HG02884 (cell line): ENCODE results near the gene SOAT2.
"Not testable (repeated sequence)": the region's sequence is repeated elsewhere in the genome, so short reads cannot be mapped to it uniquely, and the experiment has no call there.

Experiments
- ATAC-seq: cut with Tn5 transposase; IDR thresholded peaks from one replicate; pipeline ENCODE4 v1.9.1; 2021; ENCODE audit warnings: mild to moderate bottlenecking, moderate library complexity; ENCODE audit not compliant: unreplicated experiment

Gene SOAT2

DNA sequence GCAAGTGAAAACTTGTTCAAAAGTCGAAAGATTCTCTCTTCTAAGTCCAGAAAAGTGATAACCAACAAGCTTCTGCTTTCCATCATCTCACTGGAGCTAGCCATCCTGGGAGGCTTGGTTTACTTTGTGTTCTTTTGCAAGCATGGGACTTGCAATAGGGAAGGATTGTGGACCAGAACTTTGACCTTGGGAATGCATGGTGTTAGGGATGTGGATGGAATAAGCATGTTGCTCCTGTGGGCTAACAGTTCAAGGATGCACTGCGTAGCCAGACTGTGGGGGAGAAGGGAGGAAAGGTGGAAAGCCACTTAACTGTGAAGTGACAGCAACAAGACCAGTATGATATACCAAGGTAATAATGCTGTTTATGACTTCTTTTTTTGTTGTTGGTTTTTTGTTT, 28.6 kb downstream of the SOAT2 start:
- no peak for ATAC-seq

GRCh38 chr12:53133722-53134121, 30.4 kb downstream of the SOAT2 start:
- no peak for ATAC-seq

DNA sequence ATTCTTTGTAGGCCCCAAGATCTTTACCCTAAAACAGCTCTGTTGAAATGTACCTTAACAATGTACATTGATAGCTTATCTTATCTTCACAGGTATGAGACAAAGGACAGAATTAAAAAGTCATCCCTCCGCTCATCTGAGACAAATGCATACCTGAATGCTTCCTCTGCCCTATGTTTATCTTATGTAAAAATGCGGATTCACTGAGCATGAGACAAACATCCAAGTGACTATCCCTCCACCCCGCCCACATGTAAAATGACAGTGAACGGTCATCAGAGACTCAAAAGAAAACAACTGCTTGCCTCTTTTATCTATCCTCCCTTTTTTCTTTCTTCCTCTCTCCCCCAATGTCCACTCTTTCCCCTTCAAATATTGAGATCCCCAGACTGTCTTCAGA, 40.1 kb downstream of the SOAT2 start:
- ATAC-seq, result no peak

- ATAC-seq, result no peak
Observed at GRCh38 chr12:53145383-53146260, 42.3 kb downstream of the SOAT2 start.

DNA sequence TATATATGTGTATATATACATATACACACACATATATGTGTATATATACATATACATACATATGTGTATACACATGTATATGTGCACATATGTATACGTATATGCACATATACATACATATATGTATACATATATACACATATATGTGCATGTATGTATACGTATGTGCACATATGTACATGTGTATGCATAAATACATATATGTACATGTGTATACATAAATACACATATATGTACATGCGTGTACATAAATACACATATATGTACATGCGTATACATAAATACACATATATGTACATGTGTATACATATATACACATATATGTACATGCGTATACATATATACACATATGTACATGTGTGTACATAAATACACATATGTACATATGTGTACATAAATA, 43.9 kb downstream of the SOAT2 start:
- no peak for ATAC-seq

GRCh38 chr12:53147653-53148052, 44.4 kb downstream of the SOAT2 start:
- ATAC-seq, result no peak

DNA sequence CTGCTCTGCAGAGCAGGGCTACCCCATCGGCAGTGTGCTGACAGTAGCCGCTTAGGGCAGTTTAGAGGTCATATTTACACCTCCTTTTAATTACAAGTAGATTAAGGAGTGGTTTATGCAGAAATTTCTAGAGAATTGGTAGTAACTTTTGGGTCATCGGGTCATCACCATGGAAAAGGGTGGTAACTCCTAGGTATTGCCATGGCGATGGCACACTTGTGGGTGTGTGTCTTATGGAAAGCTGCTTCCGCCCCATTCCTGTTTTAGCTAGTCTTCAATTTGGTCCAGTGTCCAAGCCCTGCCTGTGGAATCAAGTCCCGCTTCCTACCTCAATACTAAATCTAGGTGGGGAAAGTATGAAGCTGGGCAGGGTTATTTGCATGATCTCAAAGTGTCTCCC, 47.8 kb downstream of the SOAT2 start:
- ATAC-seq, result no peak

DNA sequence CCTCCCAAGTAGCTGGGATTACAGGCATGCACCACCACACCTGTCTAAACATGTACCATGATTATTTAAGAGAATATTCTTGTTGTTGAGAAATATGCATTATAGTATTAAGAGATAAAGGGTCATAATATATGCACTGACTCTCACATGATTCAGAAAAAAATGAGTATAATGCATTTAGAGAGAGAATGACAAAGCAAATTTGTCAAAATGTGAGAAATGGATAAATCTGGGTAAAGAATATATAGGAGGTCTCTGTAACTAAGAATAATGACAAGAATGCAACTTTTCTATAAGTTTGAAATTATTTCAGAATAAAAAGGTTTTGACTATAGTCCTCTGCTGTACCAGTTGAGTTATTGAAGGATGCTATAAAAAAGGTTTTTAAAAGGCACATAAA, 49.1 kb downstream of the SOAT2 start:
- no peak for ATAC-seq

- ATAC-seq, result no peak
Observed at GRCh38 chr12:53159195-53159839, 56.0 kb downstream of the SOAT2 start.

DNA sequence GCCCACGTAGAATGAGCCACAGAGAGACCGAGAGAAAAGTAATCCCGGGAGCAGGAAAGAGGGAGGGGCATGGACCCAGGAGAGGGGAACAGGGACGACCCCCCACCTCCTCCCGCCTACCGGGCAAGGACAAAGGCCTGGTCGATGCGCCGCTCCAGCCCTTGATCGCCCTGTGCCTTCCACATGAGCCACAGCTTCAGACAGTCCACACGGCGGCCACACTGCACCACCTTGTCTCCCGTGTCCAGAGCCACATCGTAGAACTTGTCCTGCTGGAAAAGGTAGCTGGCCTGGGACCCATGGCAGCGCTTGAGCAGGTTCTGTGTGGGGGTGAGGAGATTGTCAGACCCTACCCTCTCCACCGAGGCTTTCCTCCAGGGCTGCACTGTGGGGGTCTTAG, 56.7 kb downstream of the SOAT2 start:
- ATAC-seq, result no peak

DNA sequence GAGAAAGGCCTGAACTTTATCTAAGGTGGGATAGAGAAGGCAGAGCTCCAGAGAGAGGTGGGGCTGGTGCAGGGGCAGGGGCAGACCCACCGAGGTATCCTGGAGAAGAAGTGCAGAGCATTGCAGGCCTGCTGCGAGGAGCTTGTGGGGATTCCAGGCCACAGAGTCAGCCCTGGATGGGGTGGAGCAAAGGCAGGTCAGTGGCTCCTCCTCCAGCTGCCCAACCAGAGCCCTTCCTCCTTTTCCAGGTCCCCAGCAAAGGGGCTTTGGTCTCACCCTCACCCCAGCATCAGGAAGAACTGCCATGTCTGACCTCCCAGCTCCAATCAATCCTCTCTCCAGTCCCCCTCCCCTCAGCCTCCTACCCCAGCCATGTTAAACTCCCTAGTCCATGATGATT, 57.4 kb downstream of the SOAT2 start:
- no peak for ATAC-seq

- no peak for ATAC-seq
Observed at GRCh38 chr12:53161119-53161911, 58.0 kb downstream of the SOAT2 start.

DNA sequence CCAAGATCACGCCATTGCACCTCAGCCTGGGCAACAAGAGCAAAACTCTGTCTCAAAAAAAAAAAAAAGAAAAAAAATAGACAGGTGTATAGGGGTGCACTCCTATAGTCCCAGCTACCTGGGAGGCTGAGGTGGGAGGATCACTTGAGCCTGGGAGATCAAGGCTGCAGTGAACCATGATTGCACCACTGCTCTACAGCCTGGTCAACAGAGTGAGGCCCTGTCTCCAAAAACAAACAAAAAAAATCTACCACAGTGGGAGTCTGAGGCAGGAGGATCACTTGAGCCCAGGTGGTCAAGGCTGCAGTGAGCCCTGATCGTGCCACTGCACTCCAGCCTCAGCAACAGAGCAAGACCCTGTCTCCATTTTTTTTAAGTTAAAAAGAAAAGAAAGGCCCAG, 59.7 kb downstream of the SOAT2 start:
- ATAC-seq, result not testable (repeated sequence)

GRCh38 chr12:53166837-53167236, 63.6 kb downstream of the SOAT2 start:
- no peak for ATAC-seq

DNA sequence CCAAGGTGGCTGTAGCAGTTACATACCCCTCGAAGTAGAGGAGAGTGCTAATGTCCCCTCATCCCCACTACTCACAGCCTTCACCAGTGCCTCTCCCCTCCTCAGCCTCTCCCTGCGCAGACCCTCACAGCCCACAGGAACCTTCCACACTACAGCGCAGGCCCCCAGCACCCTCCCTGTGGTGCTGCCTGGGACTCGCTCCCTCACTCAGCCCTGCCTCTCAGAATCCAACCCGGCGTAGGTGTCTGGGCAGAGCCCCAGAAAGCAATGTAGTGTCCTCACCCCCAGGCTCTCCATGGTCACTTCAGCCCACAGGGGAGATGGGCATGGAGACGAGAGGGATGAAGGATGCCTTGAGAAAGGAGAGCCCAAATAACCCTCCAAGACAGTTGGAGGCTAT, 66.4 kb downstream of the SOAT2 start:
- ATAC-seq, result no peak

- no peak for ATAC-seq
Observed at GRCh38 chr12:53170215-53170614, 66.9 kb downstream of the SOAT2 start.

DNA sequence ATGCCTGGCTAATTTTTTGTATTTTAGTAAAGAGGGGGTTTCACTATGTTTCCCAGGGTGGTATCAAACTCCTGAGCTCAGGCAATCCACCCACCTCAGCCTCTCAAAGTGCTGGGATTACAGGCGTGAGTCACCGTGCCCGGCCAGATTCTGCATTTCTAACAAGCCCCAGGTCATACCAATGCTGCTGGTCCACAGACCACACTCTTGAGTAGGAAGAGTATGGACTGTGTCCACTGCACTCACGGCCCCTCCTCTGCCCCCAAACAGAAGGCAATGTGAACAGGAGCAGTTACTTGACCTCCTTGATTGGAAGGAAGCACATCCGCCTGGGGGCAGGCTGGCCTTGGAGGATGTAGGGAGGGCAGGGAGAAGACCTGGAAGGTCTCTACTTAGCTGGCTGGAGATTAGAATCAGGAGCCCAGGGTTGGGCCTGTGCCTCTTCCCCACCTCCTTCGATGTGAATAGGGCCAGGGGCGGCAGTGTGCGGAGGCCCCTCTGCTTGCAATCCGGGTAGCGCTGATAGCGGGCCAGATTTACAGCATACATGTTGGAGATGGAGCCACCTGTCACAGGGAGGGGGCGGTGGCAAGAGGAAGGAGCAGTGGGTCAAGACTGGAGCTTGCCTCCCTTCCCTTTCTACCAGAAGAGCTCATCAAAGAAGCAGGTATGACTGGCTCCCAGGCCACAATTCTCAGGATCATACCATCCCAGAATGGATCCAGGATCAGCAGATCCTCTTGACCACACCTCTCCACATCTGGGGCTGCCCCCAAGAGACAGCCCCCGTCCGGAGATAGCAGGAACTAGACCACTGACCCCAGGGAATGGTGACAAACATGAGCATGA, 67.8 kb downstream of the SOAT2 start:
- ATAC-seq, result no peak

- no peak for ATAC-seq
Observed at GRCh38 chr12:53171725-53172329, 68.5 kb downstream of the SOAT2 start.

DNA sequence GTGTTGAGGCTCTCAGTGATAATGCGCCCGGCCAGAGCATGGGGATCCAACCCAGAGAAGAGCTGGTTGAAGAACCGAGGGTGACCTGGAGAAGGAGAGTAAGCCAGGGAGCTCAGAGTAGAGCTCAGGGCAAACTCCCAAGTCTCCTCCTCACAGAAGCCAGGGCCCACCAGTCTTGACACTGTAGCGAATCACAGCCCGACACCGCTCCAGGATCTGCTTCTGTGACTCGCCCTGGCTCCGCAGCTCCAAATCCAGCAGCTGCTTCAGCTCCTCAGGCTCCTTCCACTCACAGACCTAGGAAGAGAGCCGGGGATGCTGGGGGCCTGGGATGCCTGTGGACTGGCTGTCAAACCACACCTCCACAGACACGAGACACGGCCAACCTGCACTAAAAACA, 69.1 kb downstream of the SOAT2 start:
- ATAC-seq, result no peak

GRCh38 chr12:53173085-53173715, 69.9 kb downstream of the SOAT2 start:
- ATAC-seq, result no peak
